Adrenal gland (tissue), 12 donors: ENCODE results near the gene SMG6. TPM values are rescaled to one million over a fixed set of nuclear protein-coding genes. Genes with fewer than 3 reads are reported as not detected.

ENCODE experiments used
- DNase-seq, 7 donors: peaks; one replicate each; pipeline ENCODE4 v3.0.0-alpha.2; 2019 to 2020
- H3K27ac ChIP-seq, 5 donors: fragments of 200-600 bp; sonication (generic) in 4 of 5; 1 replicate in 3 of 5; 2 replicates in 2 of 5; pipeline versions ENCODE4 v1.5.1 to v1.8.0; 2016 to 2020; ENCODE audit warnings: mild to moderate bottlenecking in 1 of 5
- H3K27me3 ChIP-seq: fragments of 200-600 bp; 2 replicates; pipeline ENCODE4 v1.8.0; 2021
- H3K36me3 ChIP-seq, 2 donors: fragments of 200-600 bp; replicated peaks in 1 of 2; 1 replicate in 1 of 2; 2 replicates in 1 of 2; pipeline versions ENCODE4 v1.5.1 to v1.8.0; 2018 to 2022
- H3K4me1 ChIP-seq, 2 donors: fragments of 200-600 bp; replicated peaks in 1 of 2; 1 replicate in 1 of 2; 2 replicates in 1 of 2; pipeline versions ENCODE4 v1.5.1 to v1.8.0; 2018 to 2021
- H3K4me3 ChIP-seq, 4 donors: fragments of 200-600 bp; sonication (generic) in 3 of 4; one replicate each; pipeline ENCODE4 v1.5.1; 2016 to 2018
- H3K9me3 ChIP-seq, 3 donors: fragments of 200-600 bp; sonication (generic) in 1 of 3; replicated peaks in 1 of 3; 1 replicate in 2 of 3; 2 replicates in 1 of 3; pipeline versions ENCODE4 v1.5.1 to v1.8.0; 2016 to 2021
- CTCF ChIP-seq, 6 experiments: fragments of 450-650 bp in 4 of 6; fragments of 200-600 bp in 2 of 6; sonication (generic) in 1 of 6; IDR thresholded peaks; 1 replicate in 5 of 6; 2 replicates in 1 of 6; pipeline versions ENCODE4 v1.5.1 to v1.8.0; 2016 to 2021; ENCODE audit warnings: antibody characterized with exemption in 6 of 6, mild to moderate bottlenecking in 2 of 6, moderate library complexity in 1 of 6
- POLR2A ChIP-seq, 2 donors: fragments of 450-650 bp; IDR thresholded peaks; one replicate each; pipeline ENCODE4 v1.6.1; 2017; ENCODE audit warnings: antibody characterized with exemption in 2 of 2, mild to moderate bottlenecking in 2 of 2, moderate library complexity in 1 of 2
- WGBS, 4 donors: extraction: QIAGEN DNeasy Blood & Tissue Kit in 2 of 4; methylation state at CpG; one replicate each; pipeline versions ENCODE4 v1.1.5 to v1.1.7; 2013 to 2017; 5-methylcytosine and 5-hydroxymethylcytosine counted together
- intact Hi-C, 2 donors: fragments of 100-400 bp; cut with DNase I; formaldehyde crosslinking; loops; one replicate each; pipeline versions ENCODE4 v1.14.1 to v1.15.0; 2022 to 2023
- polyA plus RNA-seq, 3 donors: library from polyadenylated mRNA; stranded (reverse); fragments of 200-250 nt in 2 of 3; fragments of 350-450 nt in 1 of 3; fragmentation: Illumina TruSeq in 1 of 3; extraction: RNeasy Lipid Tissue Mini Kit (QIAGEN cat#74804) in 1 of 3; gene quantifications; one replicate each; pipeline ENCODE4 v1.2.3, GENCODE V29; 2013 to 2014
- total RNA-seq, 9 donors: library from RNA; depleted of rRNA in 4 of 9; stranded (reverse); fragments of >200 nt in 4 of 9; fragments of 120-200 nt in 1 of 9; fragmentation: NEBNext Ultra II Directional in 1 of 9; extraction: Animal tissue kit (Norgen Biotek cat#: 25700) in 1 of 9; gene quantifications; one replicate each; pipeline versions ENCODE4 v1.1.0 to v1.2.4, GENCODE V29; 2013 to 2023
- donor health status: healthy with polysubstance abuse.
- donor health status: Bipolar disorder and iron deficiency.
- donor health status: DM: yes; HTN: yes; CAD: no.
- donor health status: DM: no; HTN: no; CAD: no.
- donor health status: DM: no; HTN: no; CAD: no.
- donor health status: DM: yes; HTN: yes; CAD: no.

The SMG6 gene
- total and polyA plus RNA-seq, 12 donors, result 15.9 to 85.1 (median 44.0) TPM

DNA sequence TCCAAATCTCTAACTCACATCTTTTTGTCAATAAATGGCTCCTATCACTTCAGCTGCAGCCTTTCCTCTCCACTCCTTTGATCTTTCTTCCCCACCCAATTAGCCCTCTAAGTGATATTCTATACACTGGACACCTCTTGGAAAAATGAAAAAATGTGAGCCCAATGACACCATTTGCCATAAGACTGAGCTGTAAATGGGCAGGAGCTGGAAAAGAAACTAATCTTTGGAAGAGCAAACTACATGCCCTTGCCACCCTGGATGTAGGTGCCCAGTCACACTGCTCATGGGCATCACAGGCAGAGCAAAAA is 80.0 kb downstream of the SMG6 start:
- Histone ChIP-seq H3K9me3 (no peaks in the 10 kb centered on the region), H3K27ac (peak overlapping the region in 2 of 5 donors; percentile 50 to 55), H3K36me3 (no peaks in the 10 kb centered on the region), H3K4me1 (peaks cover 8 to 11% of the 10 kb centered on the region in 2 donors), H3K27me3 (no peaks in the 10 kb centered on the region), H3K4me3 (no peak overlapping the region)
- TF ChIP-seq CTCF (IDR thresholded peaks at IDR 0.05), result no peak
- no peak for TF ChIP-seq POLR2A (IDR thresholded peaks at IDR 0.05)
- DNase-seq, result peak in 1 of 7 donors; percentile 2
- intact Hi-C loops, result no loop called here

GRCh38 chr17:2222901-2223616 is 80.5 kb downstream of the SMG6 start:
- Histone ChIP-seq H3K36me3 (no peaks in the 10 kb centered on the region), H3K4me3 (no peak overlapping the region), H3K27ac (peak overlapping the region in 2 of 5 donors; percentile 50 to 55), H3K9me3 (no peaks in the 10 kb centered on the region), H3K4me1 (peaks cover 8 to 11% of the 10 kb centered on the region in 2 donors), H3K27me3 (no peaks in the 10 kb centered on the region)
- TF ChIP-seq CTCF (IDR thresholded peaks at IDR 0.05) (no peak), POLR2A (IDR thresholded peaks at IDR 0.05) (no peak)
- intact Hi-C loops, result no loop called here
- DNase-seq, result peak in 6 of 7 donors; percentile 52 to 87 (median 72)
- WGBS, 4 donors, result 64 to 74% (median 66%) methylated on average over 8 to 10 of the region's 10 CpGs

DNA sequence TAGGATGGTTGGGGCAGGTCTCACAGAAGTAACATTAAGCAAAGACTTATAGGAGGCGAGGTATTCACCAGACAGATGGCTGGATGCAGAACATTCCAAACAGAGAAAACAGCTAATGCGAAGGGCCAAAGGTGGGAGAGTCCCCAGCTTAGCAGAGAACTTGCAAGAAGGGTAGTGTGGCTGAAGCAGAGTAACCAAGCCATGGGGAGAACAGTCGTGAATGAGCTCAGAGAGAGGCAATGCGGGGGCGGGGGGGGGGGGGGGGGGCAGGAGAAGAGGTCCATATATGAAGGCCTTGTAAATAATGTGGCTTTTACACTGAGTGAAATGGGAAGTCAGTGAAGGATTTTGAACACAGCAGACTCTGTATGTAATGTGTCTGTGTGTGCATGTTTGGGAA is 81.3 kb downstream of the SMG6 start:
- no peaks in the 10 kb centered on the region for H3K27me3 ChIP-seq
- WGBS, 4 donors, result 69 to 91% (median 85%) methylated on average over 4 to 5 of the region's 5 CpGs
- peaks cover 8 to 11% of the 10 kb centered on the region in 2 donors for H3K4me1 ChIP-seq
- peak overlapping the region in 2 of 5 donors; percentile 50 to 55 for H3K27ac ChIP-seq
- no peaks in the 10 kb centered on the region for H3K36me3 ChIP-seq
- TF ChIP-seq POLR2A (IDR thresholded peaks at IDR 0.05), result no peak
- TF ChIP-seq CTCF (IDR thresholded peaks at IDR 0.05), result no peak
- H3K9me3 ChIP-seq, result no peaks in the 10 kb centered on the region
- DNase-seq, result peak in 1 of 7 donors; percentile 15
- H3K4me3 ChIP-seq, result no peak overlapping the region
- intact Hi-C loops, result no loop called here

- Histone ChIP-seq H3K4me3 (no peak overlapping the region), H3K9me3 (no peaks in the 10 kb centered on the region), H3K27me3 (no peaks in the 10 kb centered on the region), H3K36me3 (no peaks in the 10 kb centered on the region), H3K27ac (no peak overlapping the region), H3K4me1 (peaks cover 37 to 44% of the 10 kb centered on the region in 2 donors)
- DNase-seq, result no peak
- TF ChIP-seq CTCF (IDR thresholded peaks at IDR 0.05) (no peak), POLR2A (IDR thresholded peaks at IDR 0.05) (no peak)
- intact Hi-C loops, result no loop called here
- WGBS, 4 donors, result 89 to 95% (median 92%) methylated on average over 8 of the region's 8 CpGs
These were observed 85.2 kb downstream of the SMG6 start for GRCh38 chr17:2218426-2218825.
